Psoas muscle (tissue), 8 donors: ENCODE measurements around the gene SPATS2L. TPM values are rescaled to one million over a fixed set of nuclear protein-coding genes. Genes with fewer than 3 reads are reported as not detected.

ENCODE experiments used
- ATAC-seq, 4 donors: fragments of 200-7000 bp; cut with Tn5 transposase; one replicate each; pipeline ENCODE4 v1.9.1; 2020; ENCODE audit warnings: moderate library complexity in 3 of 4, mild to moderate bottlenecking in 2 of 4
- DNase-seq, 2 donors: peaks; one replicate each; pipeline ENCODE4 v3.0.0-alpha.2; 2020
- H3K27ac ChIP-seq: fragments of 200-600 bp; one replicate; pipeline ENCODE4 v1.8.0; 2022
- H3K27me3 ChIP-seq, 3 donors: fragments of 200-600 bp in 1 of 3; one replicate each; pipeline versions ENCODE4 v1.6.1 to v1.8.0; 2013 to 2022; ENCODE audit warnings: low read length in 2 of 3, mild to moderate bottlenecking in 2 of 3, moderate library complexity in 1 of 3; ENCODE audit not compliant: insufficient read depth in 3 of 3
- H3K36me3 ChIP-seq, 2 donors: fragments of 200-600 bp in 1 of 2; one replicate each; pipeline versions ENCODE4 v1.6.1 to v1.8.0; 2013 to 2022; ENCODE audit warnings: low read depth in 1 of 2, mild to moderate bottlenecking in 1 of 2, moderate library complexity in 1 of 2; ENCODE audit not compliant: insufficient read depth in 1 of 2
- H3K4me1 ChIP-seq: fragments of 200-600 bp; one replicate; pipeline ENCODE4 v1.8.0; 2022
- H3K4me3 ChIP-seq: fragments of 200-600 bp; one replicate; pipeline ENCODE4 v1.8.0; 2022; ENCODE audit warnings: mild to moderate bottlenecking
- H3K9me3 ChIP-seq: fragments of 200-600 bp; one replicate; pipeline ENCODE4 v1.8.0; 2022
- WGBS, 3 donors: extraction: QIAGEN DNeasy Blood & Tissue Kit; methylation state at CpG; one replicate each; pipeline versions ENCODE4 v1.1.6 to v1.1.7; 2013; 5-methylcytosine and 5-hydroxymethylcytosine counted together
- intact Hi-C, 2 donors: fragments of 100-400 bp; cut with DNase I; formaldehyde crosslinking; loops; one replicate each; pipeline versions ENCODE4 v1.11.0 to v1.14.2; 2022
- polyA plus RNA-seq, 3 donors: library from polyadenylated mRNA; stranded (reverse); fragments of 200-250 nt; gene quantifications; one replicate each; pipeline ENCODE4 v1.2.3, GENCODE V29; 2013
- total RNA-seq, 4 donors: library from RNA; stranded (reverse); fragmentation: NEBNext Ultra II Directional in 2 of 4; extraction: Animal tissue kit (Norgen Biotek cat#: 25700) in 2 of 4; gene quantifications; one replicate each; pipeline versions ENCODE4 v1.2.1 to v1.2.4, GENCODE V29; 2021 to 2023
- TF ChIP-seq, protein P1 (sequence below): fragments of 200-600 bp; IDR thresholded peaks from one replicate; pipeline ENCODE4 v1.8.0; 2022; ENCODE audit warnings: antibody characterized with exemption
- donor health status: healthy with polysubstance abuse.
- donor health status: DM: no; HTN: no; CAD: no; lungs with moderate emphysema.
- donor health status: Bipolar disorder and iron deficiency.
- donor health status: healthy.
- donor health status: DM: yes; HTN: yes; CAD: no.
- donor health status: DM: no; HTN: no; CAD: no.
- donor health status: DM: no; HTN: no; CAD: no.
- donor health status: DM: yes; HTN: yes; CAD: no.

Gene SPATS2L
- total and polyA plus RNA-seq, 7 donors, result 34.2 to 286 (median 60.2) TPM

DNA sequence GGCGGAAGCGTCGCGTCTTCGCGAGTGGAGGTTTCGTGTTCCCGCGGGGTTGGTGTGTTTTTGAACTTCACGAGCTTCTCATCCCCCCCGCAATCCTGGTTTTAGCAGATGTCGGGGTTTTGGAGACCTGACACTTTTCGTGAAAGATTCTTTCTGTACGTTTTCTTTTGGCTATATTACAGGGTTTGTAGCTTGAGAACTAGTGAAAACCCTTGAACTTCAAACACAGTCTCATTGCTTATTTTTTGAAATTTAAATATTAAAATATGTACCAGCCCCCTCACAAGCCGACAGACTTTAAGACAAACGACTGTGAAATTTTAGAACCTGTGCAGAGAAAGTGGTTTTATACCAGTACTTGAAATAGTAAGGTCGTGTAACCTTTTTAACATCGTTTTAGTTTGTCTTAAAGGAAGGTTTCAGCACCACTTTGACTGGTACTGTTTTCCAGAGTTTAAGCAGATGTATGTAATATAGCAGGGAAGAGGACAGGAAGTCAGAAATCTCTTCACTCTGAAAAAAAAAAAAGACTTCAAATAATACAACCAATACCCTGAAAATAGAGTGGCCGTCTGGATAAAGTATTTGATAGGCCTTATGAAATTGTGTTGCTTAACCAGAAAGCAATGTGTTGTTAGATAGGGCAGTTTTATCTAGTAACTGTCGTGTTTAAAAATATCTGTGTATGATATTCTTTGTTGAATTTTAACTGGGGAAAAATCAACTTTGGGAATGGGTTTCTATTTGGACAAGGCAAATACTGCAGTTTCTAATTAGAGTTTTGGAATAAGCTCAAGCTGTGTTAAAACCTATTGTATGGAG is 1.4 kb downstream of the SPATS2L start:
- Histone ChIP-seq H3K27me3 (no peaks in the 10 kb centered on the region), H3K9me3 (no peaks in the 10 kb centered on the region), H3K4me3 (peak overlapping the region; percentile 90), H3K27ac (peak overlapping the region; percentile 91), H3K36me3 (no peaks in the 10 kb centered on the region), H3K4me1 (peaks cover 58% of the 10 kb centered on the region)
- ATAC-seq (no peak), DNase-seq (no peak)
- intact Hi-C loops, result loop anchor here (2.0 to 10.0 kb wide), 5 partner anchors 147 to 327 kb away; no protein-coding TSS in a partner anchor
- TF ChIP-seq, protein P1, sequence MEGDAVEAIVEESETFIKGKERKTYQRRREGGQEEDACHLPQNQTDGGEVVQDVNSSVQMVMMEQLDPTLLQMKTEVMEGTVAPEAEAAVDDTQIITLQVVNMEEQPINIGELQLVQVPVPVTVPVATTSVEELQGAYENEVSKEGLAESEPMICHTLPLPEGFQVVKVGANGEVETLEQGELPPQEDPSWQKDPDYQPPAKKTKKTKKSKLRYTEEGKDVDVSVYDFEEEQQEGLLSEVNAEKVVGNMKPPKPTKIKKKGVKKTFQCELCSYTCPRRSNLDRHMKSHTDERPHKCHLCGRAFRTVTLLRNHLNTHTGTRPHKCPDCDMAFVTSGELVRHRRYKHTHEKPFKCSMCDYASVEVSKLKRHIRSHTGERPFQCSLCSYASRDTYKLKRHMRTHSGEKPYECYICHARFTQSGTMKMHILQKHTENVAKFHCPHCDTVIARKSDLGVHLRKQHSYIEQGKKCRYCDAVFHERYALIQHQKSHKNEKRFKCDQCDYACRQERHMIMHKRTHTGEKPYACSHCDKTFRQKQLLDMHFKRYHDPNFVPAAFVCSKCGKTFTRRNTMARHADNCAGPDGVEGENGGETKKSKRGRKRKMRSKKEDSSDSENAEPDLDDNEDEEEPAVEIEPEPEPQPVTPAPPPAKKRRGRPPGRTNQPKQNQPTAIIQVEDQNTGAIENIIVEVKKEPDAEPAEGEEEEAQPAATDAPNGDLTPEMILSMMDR, result no peak
- 1 to 5% (median 2%) methylated on average over 20 of the region's 20 CpGs for WGBS, 3 donors

DNA sequence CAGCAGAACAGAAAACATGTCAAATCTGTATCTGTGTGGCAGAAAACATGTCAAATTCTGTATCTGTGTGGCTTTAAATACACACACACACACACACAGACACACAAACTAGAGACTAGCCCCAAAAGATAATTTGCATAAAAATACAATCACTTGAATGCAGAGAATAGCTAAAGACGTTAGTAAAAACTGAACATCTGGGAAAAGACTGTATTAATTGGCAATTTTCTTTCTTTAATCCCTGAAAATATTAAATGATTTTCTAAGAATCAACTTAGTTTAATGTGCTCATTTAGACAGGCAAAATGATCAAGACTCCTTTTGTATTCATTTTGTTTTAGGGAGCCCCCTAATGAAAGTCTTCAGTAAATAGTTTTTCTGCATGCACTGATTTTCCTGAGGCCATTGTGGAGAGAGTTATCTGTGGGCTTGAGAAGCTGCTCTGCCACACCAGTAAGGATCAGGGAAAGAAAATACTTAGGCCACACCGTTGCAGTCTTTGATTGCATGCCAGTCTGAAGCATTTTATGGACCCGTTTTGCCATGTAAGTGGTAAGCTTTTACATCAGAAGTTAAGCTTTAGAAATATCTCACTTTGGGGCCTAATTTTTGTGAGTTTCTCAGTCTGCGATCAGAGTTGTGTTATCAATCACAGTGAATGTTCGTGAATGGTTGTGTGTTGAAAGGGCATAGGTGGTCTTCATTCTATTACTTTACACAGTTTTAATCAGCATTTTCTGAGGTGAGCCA is 2.2 kb downstream of the SPATS2L start:
- Histone ChIP-seq H3K36me3 (no peaks in the 10 kb centered on the region), H3K4me3 (peak overlapping the region; percentile 90), H3K9me3 (no peaks in the 10 kb centered on the region), H3K27ac (peak overlapping the region; percentile 91), H3K4me1 (peaks cover 61% of the 10 kb centered on the region), H3K27me3 (no peaks in the 10 kb centered on the region)
- DNase-seq (no peak), ATAC-seq (no peak)
- 31 to 48% (median 37%) methylated on average over 5 of the region's 5 CpGs for WGBS, 3 donors
- intact Hi-C loops, result loop anchor here (5.0 to 10.0 kb wide), 4 partner anchors 146 to 324 kb away; no protein-coding TSS in a partner anchor
- TF ChIP-seq, protein P1, result no peak

DNA sequence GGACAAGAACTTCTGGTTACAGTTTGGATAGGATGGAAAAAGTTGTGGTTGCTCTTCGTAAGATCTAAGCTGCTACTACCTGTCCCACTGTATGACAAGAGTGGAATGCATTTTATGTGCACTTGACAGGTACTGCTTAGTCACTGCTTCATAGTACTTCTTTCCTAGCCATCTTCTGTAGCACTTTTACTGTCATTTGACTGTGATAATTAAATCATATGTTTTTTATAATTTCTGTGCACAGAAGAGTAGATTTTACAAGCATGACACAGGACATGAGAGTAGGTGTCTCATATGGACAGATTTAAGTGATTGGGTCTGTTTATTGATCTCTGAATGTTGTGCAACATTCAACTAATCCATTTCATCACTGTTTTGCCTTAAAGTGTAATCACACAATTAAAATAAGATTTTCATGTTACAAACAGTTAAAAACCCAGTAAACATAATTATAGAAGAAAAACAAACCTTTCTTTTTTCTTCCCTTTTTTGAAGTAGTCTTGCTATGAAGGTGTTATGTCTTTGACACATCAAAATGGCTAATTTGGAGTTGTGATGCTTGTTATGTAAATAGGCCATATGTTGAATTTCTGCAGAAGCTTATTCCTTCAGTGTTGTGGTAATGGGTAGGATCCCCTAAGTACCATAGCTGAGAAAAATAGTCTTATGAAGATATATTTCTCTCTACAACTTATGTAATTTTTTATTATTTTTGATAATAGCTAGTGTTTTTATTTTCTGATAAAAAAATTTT is 3.0 kb downstream of the SPATS2L start:
- Histone ChIP-seq H3K4me3 (peak overlapping the region; percentile 90), H3K9me3 (no peaks in the 10 kb centered on the region), H3K4me1 (peaks cover 69% of the 10 kb centered on the region), H3K36me3 (no peaks in the 10 kb centered on the region), H3K27ac (peak overlapping the region; percentile 91), H3K27me3 (no peaks in the 10 kb centered on the region)
- intact Hi-C loops, result loop anchor here (5.0 to 10.0 kb wide), 4 partner anchors 145 to 325 kb away; no protein-coding TSS in a partner anchor
- WGBS, 3 donors, result 58 to 86% (median 61%) methylated on average over 1 of the region's 1 CpG
- DNase-seq (no peak), ATAC-seq (no peak)
- TF ChIP-seq, protein P1, result no peak

DNA sequence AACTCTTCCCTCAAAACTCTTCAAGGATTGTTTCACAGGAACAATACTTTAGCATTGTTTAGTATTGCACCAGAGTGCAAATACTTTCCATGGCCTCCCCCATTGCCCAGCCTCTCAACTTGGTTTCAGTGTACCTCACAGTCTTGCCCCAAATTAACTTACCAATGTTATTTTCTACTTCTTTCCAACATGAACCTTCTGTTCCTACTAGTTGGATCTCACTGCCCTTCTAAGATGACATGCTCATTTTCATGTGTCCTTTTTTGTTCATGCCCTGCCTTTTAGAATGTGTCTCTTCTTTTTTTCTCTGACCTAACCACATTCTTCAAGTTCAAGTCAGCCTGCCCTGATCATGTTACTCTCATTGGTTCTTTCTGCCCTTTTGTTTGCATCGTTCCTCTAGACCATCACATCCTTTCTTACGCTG is 4.1 kb downstream of the SPATS2L start:
- Histone ChIP-seq H3K27me3 (no peaks in the 10 kb centered on the region), H3K4me3 (no peak overlapping the region), H3K9me3 (no peaks in the 10 kb centered on the region), H3K27ac (peak overlapping the region; percentile 91), H3K4me1 (peaks cover 73% of the 10 kb centered on the region), H3K36me3 (no peaks in the 10 kb centered on the region)
- intact Hi-C loops, result no loop called here
- WGBS, 3 donors, result 34 to 59% (median 39%) methylated on average over 2 of the region's 2 CpGs
- TF ChIP-seq, protein P1, result no peak
- DNase-seq, result no peak
- ATAC-seq, result no peak
